Thyroid gland (tissue), 4 donors: ENCODE measurements around the gene KLHL2.

ENCODE experiments used
- CTCF ChIP-seq, 6 experiments: fragments of 200-600 bp in 3 of 6; fragments of 450-650 bp in 3 of 6; sonication (generic) in 3 of 6; IDR thresholded peaks; one replicate each; pipeline ENCODE4 v1.5.1; 2016 to 2019; ENCODE audit warnings: antibody characterized with exemption in 6 of 6, mild to moderate bottlenecking in 2 of 6, inconsistent platforms in 1 of 6, moderate library complexity in 1 of 6
- POLR2A ChIP-seq, 2 donors: fragments of 450-650 bp; IDR thresholded peaks; one replicate each; pipeline ENCODE4 v1.6.1; 2017; ENCODE audit warnings: antibody characterized with exemption in 2 of 2, mild to moderate bottlenecking in 2 of 2, moderate library complexity in 1 of 2

- TF ChIP-seq CTCF (IDR thresholded peaks at IDR 0.05) (no peak), POLR2A (IDR thresholded peaks at IDR 0.05) (no peak)
Measured at GRCh38 chr4:165222651-165222994, 15.3 kb downstream of the KLHL2 start.
